ENCODE data around the gene MRPL39. TPM values are rescaled to one million over a fixed set of nuclear protein-coding genes. Genes with fewer than 3 reads are reported as not detected.
A peak's percentile ranks its signal among the peaks of the same experiment; 100 is the strongest.

The MRPL39 gene
- polyA plus RNA-seq, 1 donor, result 28.2 TPM

DNA sequence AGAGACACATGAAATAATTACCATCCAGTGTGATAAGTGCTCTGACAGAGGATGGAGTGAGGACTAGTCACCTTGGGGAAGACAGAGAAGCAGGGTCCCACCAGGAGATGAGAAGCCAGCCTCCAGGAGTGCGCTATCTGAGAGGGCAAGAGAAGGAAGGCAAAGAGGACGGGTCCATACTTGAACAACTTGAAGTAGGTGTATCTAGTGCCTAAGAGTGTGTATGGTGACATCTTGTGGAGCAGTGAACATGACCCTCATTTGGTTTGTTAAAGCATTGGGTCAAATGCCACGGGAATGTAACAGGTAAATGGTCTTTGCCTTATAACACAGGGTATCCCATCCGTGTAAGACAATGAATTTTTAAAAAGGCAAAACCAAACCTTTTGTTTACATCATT is 39.8 kb downstream of the MRPL39 start:
- no peak for DNase-seq

DNA sequence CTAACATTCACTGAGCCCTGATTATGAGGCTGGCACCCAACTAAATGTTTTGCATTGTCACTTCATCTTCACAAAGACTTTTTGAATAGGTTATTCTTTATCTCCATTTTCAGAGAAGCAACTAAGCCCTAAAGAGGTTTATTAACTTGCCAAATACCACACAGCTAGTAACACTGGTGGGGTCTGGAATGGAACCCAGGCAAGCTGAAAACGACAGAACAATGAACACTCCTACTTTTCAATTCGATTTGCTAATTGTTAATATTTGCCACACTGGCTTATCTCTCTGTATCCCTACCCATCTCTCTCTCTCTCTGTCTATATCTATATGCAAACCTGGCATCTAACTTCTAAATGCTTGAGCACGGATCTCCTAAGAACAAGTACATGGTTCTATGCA is 40.6 kb downstream of the MRPL39 start:
- no peak for DNase-seq

DNA sequence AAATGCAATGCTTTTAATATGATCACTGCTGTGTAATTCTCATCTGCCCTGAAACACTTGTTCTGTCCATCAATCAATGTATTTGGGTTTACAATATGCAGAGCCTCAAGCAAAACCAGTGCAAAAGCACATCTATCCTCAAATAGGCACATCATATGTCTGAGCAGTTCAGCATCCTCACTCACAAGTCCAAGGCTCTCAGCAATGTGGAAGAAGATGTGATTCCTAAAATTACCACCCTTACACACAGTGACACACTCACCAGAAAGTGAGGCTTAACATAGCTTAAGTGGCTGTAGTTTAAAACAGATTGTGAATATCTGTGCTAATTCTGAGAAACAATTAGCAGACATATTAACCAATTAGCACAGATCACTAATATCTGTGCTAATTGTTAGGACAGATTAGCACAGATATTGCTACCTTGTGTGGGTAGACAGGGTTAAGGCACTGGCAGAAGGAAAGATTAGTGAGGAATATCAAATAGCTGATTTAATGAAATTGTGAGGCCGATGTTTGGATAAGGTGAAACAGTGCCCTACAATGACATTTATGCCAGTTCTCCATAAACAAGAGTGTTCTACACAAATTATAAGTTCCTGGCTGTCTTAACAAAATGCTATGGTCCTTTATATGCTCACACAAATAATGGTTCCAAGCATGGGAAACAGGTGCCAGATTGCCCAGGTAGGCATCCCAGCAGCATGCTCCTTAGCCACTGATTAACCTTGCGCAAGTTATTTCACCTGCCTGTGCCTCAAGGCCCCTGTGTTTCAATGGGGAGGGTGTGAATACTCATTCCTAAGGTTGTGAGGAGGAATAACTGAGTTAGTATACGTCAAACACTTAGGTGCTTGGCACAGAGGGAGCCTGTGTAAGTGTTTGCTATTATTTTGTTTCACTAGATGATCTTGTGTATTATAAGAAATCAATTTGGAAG is 41.7 kb downstream of the MRPL39 start:
- no peak for DNase-seq

GRCh38 chr21:25564349-25564948 is 42.8 kb downstream of the MRPL39 start:
- DNase-seq, result no peak

- DNase-seq, result no peak
Observed at GRCh38 chr21:25563361-25564116, 43.7 kb downstream of the MRPL39 start.

- no peak for DNase-seq
Observed at GRCh38 chr21:25562660-25563059, 44.6 kb downstream of the MRPL39 start.

DNA sequence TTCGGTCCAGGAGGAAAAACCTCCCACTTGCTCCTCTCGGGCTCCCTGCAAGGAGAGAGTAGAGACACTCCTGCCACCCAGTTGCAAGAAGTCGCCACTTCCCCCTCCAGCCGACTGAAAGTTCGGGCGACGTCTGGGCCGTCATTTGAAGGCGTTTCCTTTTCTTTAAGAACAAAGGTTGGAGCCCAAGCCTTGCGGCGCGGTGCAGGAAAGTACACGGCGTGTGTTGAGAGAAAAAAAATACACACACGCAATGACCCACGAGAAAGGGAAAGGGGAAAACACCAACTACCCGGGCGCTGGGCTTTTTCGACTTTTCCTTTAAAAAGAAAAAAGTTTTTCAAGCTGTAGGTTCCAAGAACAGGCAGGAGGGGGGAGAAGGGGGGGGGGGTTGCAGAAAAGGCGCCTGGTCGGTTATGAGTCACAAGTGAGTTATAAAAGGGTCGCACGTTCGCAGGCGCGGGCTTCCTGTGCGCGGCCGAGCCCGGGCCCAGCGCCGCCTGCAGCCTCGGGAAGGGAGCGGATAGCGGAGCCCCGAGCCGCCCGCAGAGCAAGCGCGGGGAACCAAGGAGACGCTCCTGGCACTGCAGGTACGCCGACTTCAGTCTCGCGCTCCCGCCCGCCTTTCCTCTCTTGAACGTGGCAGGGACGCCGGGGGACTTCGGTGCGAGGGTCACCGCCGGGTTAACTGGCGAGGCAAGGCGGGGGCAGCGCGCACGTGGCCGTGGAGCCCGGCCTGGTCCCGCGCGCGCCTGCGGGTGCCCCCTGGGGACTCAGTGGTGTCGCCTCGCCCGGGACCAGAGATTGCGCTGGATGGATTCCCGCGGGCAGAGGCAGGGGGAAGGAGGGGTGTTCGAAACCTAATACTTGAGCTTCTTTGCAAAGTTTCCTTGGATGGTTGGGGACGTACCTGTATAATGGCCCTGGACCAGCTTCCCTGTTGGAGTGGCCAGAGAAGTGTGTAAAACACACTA is 45.3 kb downstream of the MRPL39 start:
- peak; percentile 70 for DNase-seq

- DNase-seq, result no peak
Observed at GRCh38 chr21:25560891-25561290, 46.4 kb downstream of the MRPL39 start.

DNA sequence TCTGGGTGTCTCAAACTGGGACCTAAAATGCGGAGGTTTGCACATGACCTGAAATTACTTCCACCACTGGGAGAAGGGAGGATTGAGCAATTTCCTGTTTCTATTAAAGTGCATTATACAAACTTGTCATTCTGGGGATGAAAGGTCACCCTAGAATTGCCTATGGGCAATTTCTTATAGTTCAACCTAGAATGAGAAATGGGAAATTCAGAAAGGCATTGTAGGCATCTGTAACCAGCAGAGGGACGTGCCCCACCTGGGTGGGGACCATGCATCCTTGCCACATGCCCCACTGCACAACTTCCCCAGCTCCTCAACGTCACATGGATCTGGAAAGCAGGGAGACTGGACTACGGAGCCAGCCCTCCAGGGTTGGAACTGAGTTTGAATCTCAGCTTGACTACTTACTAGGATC is 47.0 kb downstream of the MRPL39 start:
- no peak for DNase-seq

DNA sequence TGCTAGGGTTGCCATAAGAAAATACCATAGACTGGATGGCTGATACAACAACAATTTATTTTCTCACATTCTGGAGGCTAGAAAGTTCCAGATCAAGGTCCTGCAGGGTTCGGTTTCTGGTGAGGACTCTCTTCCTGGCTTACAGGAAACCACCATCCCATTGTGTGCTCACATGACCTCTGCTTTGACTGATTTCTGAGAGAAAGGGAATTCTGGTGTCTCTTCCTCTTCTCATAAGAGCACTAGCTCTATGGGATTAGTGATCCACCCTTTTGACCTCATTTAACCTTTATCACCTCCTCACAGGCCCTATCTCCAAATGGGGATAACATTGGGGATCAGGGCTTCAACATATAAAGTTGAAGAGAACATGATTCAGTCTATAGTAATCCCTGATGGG is 47.5 kb downstream of the MRPL39 start:
- DNase-seq, result no peak

DNA sequence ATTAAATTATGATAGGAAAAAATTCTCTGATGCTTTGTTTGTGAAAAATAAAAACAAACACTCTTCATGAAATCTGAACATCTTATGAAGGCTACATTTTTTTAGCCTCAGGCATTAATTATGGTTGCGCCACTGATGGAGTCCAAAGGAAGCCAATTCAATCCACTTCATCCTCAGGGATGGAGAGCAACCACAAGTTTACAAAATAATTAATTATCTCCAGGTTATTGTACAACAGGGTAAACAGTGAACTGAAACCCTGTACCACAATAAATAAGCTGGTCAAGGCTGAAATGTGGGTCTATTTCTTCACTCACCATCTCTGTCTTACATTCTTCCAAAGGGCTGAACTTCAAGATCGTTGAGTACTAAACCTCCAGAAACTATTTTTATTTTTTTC is 49.2 kb downstream of the MRPL39 start:
- DNase-seq, result no peak

GRCh38 chr21:25557180-25557579 is 50.1 kb downstream of the MRPL39 start:
- no peak for DNase-seq

DNA sequence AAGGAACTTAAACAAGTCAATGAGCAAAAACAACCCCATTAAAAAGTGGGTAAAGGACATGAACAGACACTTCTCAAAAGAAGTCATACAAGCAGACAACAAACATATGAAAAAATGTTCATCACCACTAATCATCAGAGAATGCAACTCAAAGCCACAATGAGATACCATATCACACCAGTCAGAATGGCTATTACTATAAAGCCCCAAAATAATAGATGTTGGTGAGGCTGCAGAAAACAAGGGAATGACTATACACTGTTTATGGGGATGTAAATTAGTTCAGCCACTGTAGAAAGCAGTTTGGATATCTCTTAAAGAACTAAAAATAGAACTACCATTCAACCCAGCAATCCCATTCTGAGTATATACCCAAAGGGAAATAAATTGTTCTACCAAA is 51.2 kb downstream of the MRPL39 start:
- DNase-seq, result no peak

GRCh38 chr21:25555492-25555891 is 51.8 kb downstream of the MRPL39 start:
- DNase-seq, result no peak

DNA sequence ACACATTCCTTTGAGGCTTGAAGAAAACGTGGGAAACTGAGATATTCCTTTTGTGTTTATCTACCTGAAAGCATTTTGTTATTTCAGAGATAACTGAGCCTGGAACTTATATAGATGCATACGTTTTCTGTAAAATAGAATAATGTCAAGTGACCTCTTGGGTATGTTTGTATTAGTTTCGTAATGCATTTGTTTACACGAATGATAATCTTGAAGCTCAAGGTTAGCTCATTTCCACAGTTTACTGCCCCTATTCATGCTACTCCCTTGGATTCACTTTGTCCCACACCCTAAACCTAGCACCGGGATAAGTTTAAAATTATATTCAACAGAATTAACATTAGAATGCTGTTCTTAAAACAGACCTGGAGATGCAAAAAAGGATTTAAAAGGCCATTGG is 54.4 kb downstream of the MRPL39 start:
- DNase-seq, result no peak

DNA sequence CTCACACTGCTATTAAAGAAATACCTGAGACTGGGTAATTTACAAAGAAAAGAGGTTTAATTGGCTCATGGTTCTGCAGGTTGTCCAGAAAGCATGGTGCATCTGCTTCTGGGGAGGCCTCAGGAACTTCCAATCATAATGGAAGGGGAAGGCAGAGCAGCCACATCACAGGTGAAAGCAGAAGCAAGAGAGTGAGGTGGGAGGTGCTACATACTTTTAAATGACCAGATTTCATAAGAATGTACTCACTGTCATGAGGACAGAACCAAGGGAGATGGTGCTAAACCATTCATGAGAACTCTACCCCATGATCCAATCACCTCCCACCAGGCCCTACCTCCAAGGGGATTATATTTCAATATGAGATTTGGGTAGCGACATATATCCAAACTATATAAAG is 55.7 kb downstream of the MRPL39 start:
- no peak for DNase-seq

GRCh38 chr21:25550352-25551120 is 56.7 kb downstream of the MRPL39 start:
- DNase-seq, result no peak

DNA sequence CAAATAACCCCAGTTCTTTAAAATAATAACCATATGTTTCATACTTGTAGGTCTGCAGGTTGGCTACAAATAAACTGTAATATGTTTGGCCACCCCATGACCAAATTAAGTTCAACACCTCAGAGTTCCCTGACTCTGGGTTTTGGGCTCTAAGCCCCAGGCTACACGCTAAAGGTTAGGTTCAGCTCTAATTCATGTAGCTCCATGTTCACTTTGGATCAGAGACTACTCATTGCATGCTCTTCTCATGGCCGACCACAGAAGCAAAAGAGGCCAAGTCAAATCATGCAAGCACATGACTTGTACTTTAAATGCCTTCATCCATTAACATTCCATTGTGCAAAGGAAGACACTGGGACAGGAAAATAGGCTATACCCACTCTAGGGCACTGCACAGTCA is 66.2 kb downstream of the MRPL39 start:
- DNase-seq, result no peak

GRCh38 chr21:25539606-25540005 is 67.7 kb downstream of the MRPL39 start:
- no peak for DNase-seq

- no peak for DNase-seq
Observed at GRCh38 chr21:25537174-25537573, 70.1 kb downstream of the MRPL39 start.

DNA sequence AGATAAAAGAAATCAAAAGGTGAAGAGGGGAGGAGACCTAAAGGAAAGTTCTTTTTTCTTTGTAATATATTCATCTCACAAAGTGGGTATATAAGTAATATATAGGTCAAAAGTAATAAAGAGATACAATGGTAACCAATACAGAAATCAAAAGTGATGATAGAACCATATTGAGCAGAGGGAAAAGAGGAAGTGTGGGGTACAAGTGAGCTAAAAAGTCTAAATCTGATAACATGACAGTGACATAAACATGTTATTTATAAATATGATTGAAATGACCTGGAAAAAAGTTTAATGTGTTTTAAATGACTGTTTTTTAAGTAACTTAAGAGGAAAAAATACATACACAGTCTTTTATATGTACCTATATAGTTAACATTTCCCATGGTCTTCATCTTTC is 70.5 kb downstream of the MRPL39 start:
- DNase-seq, result no peak
